Measurements from ENCODE around the gene P2RX6. TPM values are rescaled to one million over a fixed set of nuclear protein-coding genes. Genes with fewer than 3 reads are reported as not detected.

The P2RX6 gene
- total RNA-seq, 1 experiment from 2014 or later = 0.46 TPM

GRCh38 chr22:20966883-20967696 lies 47.9 kb upstream of the P2RX6 start, which contains the start of gene AIFM3:
TSS of gene AIFM3 (plus strand) at chr22:20967255. CDS start at chr22:20967945, 690 bp downstream.
- intact Hi-C loops (cut with micrococcal nuclease; ENCODE audit: unreplicated experiment) = no loop called here
- peaks cover 3% of the 10 kb centered on the region; the same call in 1 of the 2 replicates for H3K4me1 ChIP-seq (ENCODE audit: control insufficient read depth, insufficient read depth, low read length)
- no peaks in the 10 kb centered on the region for H3K27me3 ChIP-seq (ENCODE audit: control insufficient read depth, insufficient read depth, low read length)
- ATAC-seq (no peak), DNase-seq (ENCODE audit: low read depth, low spot score) (no peak)
- no peaks in the 10 kb centered on the region for H3K36me3 ChIP-seq (ENCODE audit: control insufficient read depth, insufficient read depth, low read length)
- H3K27ac ChIP-seq (ENCODE audit: low read length) = no peak within 1 kb of the TSS
- POLR2A ChIA-PET = no interaction called here
- in situ Hi-C loops (cut with HindIII; ENCODE audit: low pct_unique_long_range_greater_than_20kb, low sequenced_read_pairs) = no loop called here
- BruUV-seq (replicated peaks) = no TSS peak
- TF ChIP-seq CTCF (IDR thresholded peaks at IDR 0.05) = no peak
- TF ChIP-seq, protein P1, sequence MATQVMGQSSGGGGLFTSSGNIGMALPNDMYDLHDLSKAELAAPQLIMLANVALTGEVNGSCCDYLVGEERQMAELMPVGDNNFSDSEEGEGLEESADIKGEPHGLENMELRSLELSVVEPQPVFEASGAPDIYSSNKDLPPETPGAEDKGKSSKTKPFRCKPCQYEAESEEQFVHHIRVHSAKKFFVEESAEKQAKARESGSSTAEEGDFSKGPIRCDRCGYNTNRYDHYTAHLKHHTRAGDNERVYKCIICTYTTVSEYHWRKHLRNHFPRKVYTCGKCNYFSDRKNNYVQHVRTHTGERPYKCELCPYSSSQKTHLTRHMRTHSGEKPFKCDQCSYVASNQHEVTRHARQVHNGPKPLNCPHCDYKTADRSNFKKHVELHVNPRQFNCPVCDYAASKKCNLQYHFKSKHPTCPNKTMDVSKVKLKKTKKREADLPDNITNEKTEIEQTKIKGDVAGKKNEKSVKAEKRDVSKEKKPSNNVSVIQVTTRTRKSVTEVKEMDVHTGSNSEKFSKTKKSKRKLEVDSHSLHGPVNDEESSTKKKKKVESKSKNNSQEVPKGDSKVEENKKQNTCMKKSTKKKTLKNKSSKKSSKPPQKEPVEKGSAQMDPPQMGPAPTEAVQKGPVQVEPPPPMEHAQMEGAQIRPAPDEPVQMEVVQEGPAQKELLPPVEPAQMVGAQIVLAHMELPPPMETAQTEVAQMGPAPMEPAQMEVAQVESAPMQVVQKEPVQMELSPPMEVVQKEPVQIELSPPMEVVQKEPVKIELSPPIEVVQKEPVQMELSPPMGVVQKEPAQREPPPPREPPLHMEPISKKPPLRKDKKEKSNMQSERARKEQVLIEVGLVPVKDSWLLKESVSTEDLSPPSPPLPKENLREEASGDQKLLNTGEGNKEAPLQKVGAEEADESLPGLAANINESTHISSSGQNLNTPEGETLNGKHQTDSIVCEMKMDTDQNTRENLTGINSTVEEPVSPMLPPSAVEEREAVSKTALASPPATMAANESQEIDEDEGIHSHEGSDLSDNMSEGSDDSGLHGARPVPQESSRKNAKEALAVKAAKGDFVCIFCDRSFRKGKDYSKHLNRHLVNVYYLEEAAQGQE (IDR thresholded peaks at IDR 0.05; ENCODE audit: insufficient read depth in 1 of 2, low read depth in 2 of 2, low read length in 1 of 2) = no peak
- no peak for TF ChIP-seq POLR2AphosphoS5 (IDR thresholded peaks at IDR 0.05; ENCODE audit: low read depth, low read length)
- TF ChIP-seq SIN3A (IDR thresholded peaks at IDR 0.05; ENCODE audit: borderline replicate concordance, insufficient read depth, low read depth, low read length) = no peak
- no peak for TF ChIP-seq TCF7L2 (IDR thresholded peaks at IDR 0.05; ENCODE audit: low read depth, low read length)
- CTCF ChIA-PET = no interaction called here
- no peak within 1 kb of the TSS for H3K4me3 ChIP-seq (ENCODE audit: low read depth in 2 of 2, low read length in 2 of 2)
- no peaks in the 10 kb centered on the region for H3K9me3 ChIP-seq (ENCODE audit: control insufficient read depth, insufficient read depth, low read depth, low read length)

DNA sequence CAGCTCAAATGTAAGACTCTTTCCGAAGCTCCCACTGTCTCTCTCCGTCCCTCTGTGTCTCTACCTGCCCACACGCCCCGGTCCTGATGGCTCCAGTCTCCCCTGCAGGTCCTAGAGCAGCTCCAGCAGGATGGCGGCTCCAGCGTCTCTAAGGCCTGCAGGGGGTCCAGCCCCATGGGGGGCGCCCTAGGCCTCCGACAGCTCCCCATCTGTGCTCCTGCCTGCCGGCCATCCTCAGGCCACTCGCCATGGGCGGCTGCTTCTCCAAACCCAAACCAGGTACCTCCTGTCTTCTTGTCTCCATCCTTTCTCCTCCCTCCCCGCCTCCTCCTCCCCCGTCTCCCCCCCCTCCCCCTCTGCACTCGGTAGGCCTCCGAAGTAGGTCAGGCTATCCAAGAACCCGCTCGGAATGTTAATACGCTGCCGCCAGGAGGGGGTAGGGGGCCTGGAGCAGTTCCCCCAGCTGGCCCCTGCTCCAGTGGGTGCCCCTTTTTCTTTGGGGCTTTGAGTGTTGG lies 47.2 kb upstream of the P2RX6 start:
- POLR2A ChIA-PET = no interaction called here
- DNase-seq (ENCODE audit: low read depth, low spot score) (no peak), ATAC-seq (no peak)
- Histone ChIP-seq H3K27me3 (ENCODE audit: control insufficient read depth, insufficient read depth, low read length) (no peaks in the 10 kb centered on the region), H3K4me1 (ENCODE audit: control insufficient read depth, insufficient read depth, low read length) (peaks cover 3% of the 10 kb centered on the region; the same call in 1 of the 2 replicates), H3K4me3 (ENCODE audit: low read depth in 2 of 2, low read length in 2 of 2) (no peak overlapping the region), H3K36me3 (ENCODE audit: control insufficient read depth, insufficient read depth, low read length) (no peaks in the 10 kb centered on the region), H3K27ac (ENCODE audit: low read length) (no peak overlapping the region), H3K9me3 (ENCODE audit: control insufficient read depth, insufficient read depth, low read depth, low read length) (no peaks in the 10 kb centered on the region)
- CTCF ChIA-PET = no interaction called here
- in situ Hi-C loops (cut with HindIII; ENCODE audit: low pct_unique_long_range_greater_than_20kb, low sequenced_read_pairs) = no loop called here
- BruUV-seq (replicated peaks) = no TSS peak
- TF ChIP-seq SIN3A (IDR thresholded peaks at IDR 0.05; ENCODE audit: borderline replicate concordance, insufficient read depth, low read depth, low read length) (no peak), TCF7L2 (IDR thresholded peaks at IDR 0.05; ENCODE audit: low read depth, low read length) (no peak), POLR2AphosphoS5 (IDR thresholded peaks at IDR 0.05; ENCODE audit: low read depth, low read length) (no peak)
- TF ChIP-seq, protein P1 (IDR thresholded peaks at IDR 0.05; ENCODE audit: insufficient read depth in 1 of 2, low read depth in 2 of 2, low read length in 1 of 2) = no peak
- intact Hi-C loops (cut with micrococcal nuclease; ENCODE audit: unreplicated experiment) = no loop called here

Data from Panc1 (cell line).